ENCODE results near the gene PDGFB.

DNA sequence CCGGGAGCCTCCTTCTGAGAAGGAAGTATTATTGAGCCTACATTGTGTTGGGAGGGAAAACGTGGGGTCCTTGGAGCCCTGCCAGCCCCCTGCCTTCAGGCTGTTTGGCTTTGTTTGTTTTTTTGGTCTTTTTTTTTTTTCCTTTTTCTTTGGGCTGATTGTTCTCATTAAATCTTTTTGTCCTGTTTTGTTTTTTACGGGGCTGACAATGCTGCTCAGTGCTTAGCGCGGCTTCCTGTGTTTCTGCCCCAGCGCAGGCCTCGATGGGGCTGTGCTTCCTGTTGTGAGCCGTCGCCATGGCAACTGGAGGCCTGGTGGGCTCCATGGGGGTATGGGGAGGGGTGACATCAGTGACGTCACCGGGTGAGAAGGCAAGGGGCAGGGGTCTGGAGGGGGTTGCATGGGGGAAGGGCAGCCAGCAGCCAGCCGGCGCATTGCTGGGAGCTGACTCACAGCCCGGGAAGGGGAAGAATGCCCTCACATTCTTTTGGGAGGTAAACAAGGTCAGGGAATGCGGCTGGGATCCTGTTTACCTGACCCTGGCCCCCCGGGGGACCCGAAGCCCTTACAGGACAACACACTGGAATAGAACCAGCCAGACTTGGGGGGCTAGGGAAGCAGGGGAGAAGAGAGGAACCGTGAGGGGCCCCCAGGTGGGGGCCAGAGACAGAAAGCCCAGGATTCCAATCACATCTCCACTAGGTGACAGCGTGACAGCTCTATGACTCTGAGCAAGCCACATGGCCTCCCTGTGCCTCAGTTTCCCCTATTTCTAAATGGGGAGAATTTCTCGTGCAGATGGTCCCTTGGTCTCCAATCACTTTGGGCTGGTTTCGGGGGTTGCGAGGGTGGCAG lies 70.1 kb downstream of the PDGFB start:
- TF ChIP-seq, protein P1, sequence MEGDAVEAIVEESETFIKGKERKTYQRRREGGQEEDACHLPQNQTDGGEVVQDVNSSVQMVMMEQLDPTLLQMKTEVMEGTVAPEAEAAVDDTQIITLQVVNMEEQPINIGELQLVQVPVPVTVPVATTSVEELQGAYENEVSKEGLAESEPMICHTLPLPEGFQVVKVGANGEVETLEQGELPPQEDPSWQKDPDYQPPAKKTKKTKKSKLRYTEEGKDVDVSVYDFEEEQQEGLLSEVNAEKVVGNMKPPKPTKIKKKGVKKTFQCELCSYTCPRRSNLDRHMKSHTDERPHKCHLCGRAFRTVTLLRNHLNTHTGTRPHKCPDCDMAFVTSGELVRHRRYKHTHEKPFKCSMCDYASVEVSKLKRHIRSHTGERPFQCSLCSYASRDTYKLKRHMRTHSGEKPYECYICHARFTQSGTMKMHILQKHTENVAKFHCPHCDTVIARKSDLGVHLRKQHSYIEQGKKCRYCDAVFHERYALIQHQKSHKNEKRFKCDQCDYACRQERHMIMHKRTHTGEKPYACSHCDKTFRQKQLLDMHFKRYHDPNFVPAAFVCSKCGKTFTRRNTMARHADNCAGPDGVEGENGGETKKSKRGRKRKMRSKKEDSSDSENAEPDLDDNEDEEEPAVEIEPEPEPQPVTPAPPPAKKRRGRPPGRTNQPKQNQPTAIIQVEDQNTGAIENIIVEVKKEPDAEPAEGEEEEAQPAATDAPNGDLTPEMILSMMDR (conservative IDR thresholded peaks at IDR 0.05), result no peak; the same call in 1 of the 2 replicates
- TF ChIP-seq EZH2 (IDR thresholded peaks at IDR 0.05; ENCODE audit: low read depth), result no peak
